ENCODE measurements around the gene TMEM167A. TPM values are rescaled to one million over a fixed set of nuclear protein-coding genes. Genes with fewer than 3 reads are reported as not detected.

TMEM167A gene
- total RNA-seq, 8 experiments from 2014 or later: 48.7 to 109 (median 77.8) TPM

DNA sequence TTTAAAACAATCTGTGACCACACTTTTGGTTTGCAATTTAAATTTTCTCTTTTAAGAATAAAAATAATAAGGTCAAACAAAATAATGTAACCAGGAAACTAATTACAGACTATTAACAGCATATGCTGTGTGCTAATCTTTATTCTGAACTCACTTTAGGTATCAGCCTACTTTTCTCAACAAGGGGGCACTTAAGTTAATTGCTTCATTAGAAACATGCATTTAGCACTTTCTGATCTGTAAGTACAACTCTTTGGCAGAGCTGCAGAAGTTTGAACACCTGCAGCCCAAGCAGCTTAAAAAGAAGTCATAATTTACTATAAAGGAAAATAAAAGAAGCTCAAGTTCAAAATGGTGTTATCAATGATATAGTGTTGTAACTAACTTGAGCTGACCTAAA, 21.8 kb upstream of the TMEM167A start:
- H3K4me1 ChIP-seq (replicated peaks in 1 of 2): no peaks in the 10 kb centered on the region
- in situ Hi-C loops (cut with MboI; ENCODE audit: low pct_unique_long_range_greater_than_20kb in 2 of 9, low sequenced_read_pairs in 9 of 9, unreplicated experiment in 9 of 9): no loop called here
- no peak overlapping the region for H3K4me3 ChIP-seq
- no peak overlapping the region for H3K27ac ChIP-seq
- no peak for ATAC-seq (replicated peaks in 6 of 8)

DNA sequence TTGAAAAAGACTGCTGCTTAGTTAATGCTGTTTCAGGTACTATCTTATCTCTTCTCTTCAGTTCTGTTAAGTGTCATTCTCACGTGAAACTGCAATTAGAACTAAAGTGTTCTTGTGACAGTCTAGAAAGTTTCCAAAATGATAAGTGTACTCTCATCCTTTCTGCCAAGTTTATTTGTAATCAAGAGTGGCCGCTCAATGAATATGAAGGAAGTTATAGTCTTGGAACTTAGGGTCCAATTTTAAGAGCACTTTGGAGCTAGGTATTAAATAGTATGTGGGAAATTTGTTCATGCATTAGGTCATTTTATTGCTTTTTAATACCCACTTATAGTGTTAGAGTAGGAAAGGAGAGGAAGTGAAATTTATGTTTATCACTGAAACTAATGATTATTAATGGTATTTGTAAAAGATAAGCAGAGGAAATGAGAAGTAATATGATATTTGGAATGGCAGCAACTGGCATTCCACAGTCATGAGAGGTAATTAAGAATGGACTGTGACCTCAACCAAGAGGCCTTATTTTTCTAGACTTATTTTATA, 20.6 kb upstream of the TMEM167A start:
- in situ Hi-C loops (cut with MboI; ENCODE audit: low pct_unique_long_range_greater_than_20kb in 2 of 9, low sequenced_read_pairs in 9 of 9, unreplicated experiment in 9 of 9): no loop called here
- Histone ChIP-seq H3K4me1 (replicated peaks in 1 of 2) (no peaks in the 10 kb centered on the region), H3K4me3 (no peak overlapping the region), H3K27ac (no peak overlapping the region)
- 85 to 100% (median 100%) methylated on average over 1 to 2 of the region's 2 CpGs; no CpG with 5 or more reads in 1 of the 10 experiments for whole genome bisulfite sequencing, 10 experiments
- ATAC-seq (replicated peaks in 6 of 8): no peak

DNA sequence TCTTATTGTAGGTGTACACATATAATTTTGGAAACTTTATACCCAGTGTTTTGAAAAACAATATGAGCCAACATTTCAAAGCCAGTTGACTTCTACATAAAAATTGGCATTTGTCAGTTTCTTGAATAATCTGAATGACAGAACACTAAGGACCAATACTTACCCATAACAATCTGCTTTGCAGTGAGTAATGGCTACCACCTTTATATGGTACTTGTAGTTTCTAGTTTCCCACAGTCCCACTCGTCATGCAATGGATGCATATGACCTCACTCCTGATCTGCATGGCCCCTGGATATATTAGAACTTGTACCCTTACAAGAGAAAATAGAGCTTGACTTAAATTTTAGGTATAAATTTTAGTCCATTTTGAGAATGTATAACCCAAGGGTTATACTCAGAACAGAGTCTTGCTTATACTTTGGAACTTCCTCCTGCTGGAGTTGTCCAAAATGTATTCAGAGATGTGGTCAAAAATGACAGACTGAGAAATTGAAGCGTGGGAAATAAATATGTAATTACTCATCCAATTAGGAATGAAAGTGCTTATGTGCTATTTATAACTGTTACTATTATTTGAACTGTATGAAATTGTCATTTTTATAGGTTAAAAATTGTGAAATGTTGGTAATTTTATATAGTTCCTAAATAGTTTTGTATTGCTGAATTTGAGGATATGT, 19.6 kb upstream of the TMEM167A start:
- no peak overlapping the region for H3K4me3 ChIP-seq
- in situ Hi-C loops (cut with MboI; ENCODE audit: low pct_unique_long_range_greater_than_20kb in 2 of 9, low sequenced_read_pairs in 9 of 9, unreplicated experiment in 9 of 9): no loop called here
- 14 to 100% (median 79%) methylated on average over 1 to 2 of the region's 2 CpGs; no CpG with 5 or more reads in 2 of the 10 experiments for WGBS, 10 experiments
- ATAC-seq (replicated peaks in 6 of 8): no peak
- no peak overlapping the region for H3K27ac ChIP-seq
- H3K4me1 ChIP-seq (replicated peaks in 1 of 2): no peaks in the 10 kb centered on the region

DNA sequence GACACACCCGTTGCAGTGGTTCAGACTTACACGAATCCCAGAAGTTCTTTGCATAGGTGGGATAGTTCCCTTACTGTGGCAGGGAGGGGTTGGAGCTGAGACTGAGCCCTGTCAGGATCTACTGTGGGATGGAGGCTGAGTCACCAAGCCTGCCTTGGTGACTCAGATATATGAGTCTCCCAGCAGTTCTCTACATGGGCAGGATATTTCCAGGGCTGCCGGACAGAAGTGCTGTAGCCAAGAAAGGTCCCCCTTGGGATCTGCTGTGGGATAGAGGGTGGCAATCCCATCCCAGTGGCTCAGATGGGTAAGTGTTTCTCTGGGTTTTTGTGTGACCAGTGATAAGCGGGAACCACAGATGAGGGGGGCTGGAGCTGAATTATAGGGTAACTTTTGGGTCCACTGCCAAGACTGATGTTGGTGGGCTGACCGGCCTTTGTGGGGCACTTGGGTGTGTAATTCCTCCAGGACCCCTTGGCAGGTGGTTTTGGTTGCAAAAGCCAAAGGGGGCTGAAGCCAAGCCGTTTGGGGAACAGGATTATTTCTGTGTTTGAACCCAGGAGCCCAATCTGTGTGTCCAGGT, 18.9 kb upstream of the TMEM167A start:
- Histone ChIP-seq H3K4me1 (replicated peaks in 1 of 2) (no peaks in the 10 kb centered on the region), H3K4me3 (no peak overlapping the region), H3K27ac (no peak overlapping the region)
- in situ Hi-C loops (cut with MboI; ENCODE audit: low pct_unique_long_range_greater_than_20kb in 2 of 9, low sequenced_read_pairs in 9 of 9, unreplicated experiment in 9 of 9): no loop called here
- ATAC-seq (replicated peaks in 6 of 8): peak; percentile 41 to 100 (median 89)
- 0 to 100% (median 71%) methylated on average over 1 to 4 of the region's 6 CpGs; no CpG with 5 or more reads in 4 of the 10 experiments for WGBS, 10 experiments

DNA sequence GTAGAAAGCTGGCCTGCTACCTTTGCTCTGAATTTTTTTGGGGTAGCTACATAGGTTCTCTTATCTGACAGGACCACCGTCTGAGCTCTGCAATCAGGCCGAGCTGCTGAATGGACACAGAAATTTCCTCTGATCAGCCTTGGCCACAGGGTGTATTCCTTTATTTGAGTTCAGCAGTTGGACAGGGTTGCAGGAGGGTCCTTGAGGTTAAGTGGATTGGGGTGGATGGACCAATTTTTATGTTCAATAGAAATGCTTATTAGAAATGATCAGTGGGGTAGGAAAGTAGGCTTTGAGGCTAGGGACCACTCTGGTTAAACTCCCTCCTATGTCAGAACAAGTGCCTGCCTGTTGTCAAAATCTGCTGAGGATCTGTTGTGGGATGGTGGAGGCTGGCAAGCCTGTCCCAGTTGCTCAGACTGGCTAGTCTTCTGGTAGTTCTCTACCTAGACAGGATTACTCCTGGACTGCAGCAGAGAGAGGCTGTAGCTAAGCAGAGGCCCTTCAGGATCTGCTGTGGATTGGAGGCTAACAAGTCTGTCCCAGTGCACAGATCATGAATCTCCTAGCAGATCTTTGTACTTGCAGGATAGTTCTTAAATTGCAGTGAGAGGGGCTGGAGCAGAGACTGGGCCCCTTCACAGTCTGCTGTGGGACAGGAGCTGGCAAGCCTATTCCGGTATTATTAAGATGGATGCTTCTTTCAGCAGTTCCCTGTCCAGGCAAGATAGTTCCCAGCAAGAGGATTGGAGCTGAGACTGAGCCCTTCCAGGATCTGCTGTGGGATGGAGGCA, 18.2 kb upstream of the TMEM167A start:
- no peak overlapping the region for H3K27ac ChIP-seq
- no peak overlapping the region for H3K4me3 ChIP-seq
- ATAC-seq (replicated peaks in 6 of 8): peak in 4 of 8 experiments; percentile 17 to 57 (median 39)
- WGBS, 10 experiments: 80 to 100% (median 94%) methylated on average over 1 to 3 of the region's 3 CpGs; no CpG with 5 or more reads in 5 of the 10 experiments
- no peaks in the 10 kb centered on the region for H3K4me1 ChIP-seq (replicated peaks in 1 of 2)
- in situ Hi-C loops (cut with MboI; ENCODE audit: low pct_unique_long_range_greater_than_20kb in 2 of 9, low sequenced_read_pairs in 9 of 9, unreplicated experiment in 9 of 9): no loop called here

DNA sequence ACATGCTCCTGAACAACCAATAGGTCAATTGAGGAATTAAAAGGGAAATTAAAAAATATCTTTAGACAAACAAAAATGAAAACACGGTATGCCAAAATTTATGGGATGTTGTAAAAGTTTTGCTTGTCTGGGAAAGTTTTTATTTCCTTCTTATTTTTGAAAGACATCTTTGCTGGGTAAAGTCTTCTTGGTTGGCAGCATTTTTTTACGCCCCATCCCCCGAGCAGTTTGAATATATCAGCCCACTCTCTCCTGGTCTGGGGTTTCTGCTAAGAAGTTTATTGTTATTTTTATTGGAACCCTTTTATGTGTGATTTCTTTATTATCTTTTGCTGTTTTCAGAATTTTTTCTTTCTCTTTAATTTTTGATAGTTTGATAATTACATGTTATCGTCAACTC, 16.5 kb upstream of the TMEM167A start:
- no peak for ATAC-seq (replicated peaks in 6 of 8)
- H3K4me1 ChIP-seq (replicated peaks in 1 of 2): no peaks in the 10 kb centered on the region
- WGBS, 10 experiments: 80 to 100% (median 95%) methylated on average over 3 to 4 of the region's 4 CpGs
- H3K27ac ChIP-seq: no peak overlapping the region
- in situ Hi-C loops (cut with MboI; ENCODE audit: low pct_unique_long_range_greater_than_20kb in 2 of 9, low sequenced_read_pairs in 9 of 9, unreplicated experiment in 9 of 9): no loop called here
- no peak overlapping the region for H3K4me3 ChIP-seq

DNA sequence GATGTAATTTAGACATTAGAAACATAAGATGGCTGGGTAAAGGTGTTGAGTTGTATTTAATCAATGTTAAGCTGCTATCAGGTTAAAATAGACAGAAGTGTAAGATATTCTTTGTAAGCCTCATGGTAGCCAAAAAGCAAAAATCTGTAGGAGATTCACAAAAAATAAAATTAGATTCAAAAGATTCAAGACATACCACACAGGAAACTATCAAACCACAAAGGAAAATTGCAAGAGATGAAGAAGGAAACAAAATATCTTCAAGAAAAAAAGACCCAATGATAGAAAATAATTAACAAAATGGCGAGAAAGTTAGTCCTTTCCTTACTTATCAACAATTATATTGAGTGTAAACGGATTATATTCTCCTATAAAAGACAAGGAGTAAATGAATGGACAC, 15.4 kb upstream of the TMEM167A start:
- H3K4me1 ChIP-seq (replicated peaks in 1 of 2): no peaks in the 10 kb centered on the region
- WGBS, 10 experiments: 58 to 100% (median 91%) methylated on average over 1 to 2 of the region's 2 CpGs; no CpG with 5 or more reads in 1 of the 10 experiments
- in situ Hi-C loops (cut with MboI; ENCODE audit: low pct_unique_long_range_greater_than_20kb in 2 of 9, low sequenced_read_pairs in 9 of 9, unreplicated experiment in 9 of 9): no loop called here

DNA sequence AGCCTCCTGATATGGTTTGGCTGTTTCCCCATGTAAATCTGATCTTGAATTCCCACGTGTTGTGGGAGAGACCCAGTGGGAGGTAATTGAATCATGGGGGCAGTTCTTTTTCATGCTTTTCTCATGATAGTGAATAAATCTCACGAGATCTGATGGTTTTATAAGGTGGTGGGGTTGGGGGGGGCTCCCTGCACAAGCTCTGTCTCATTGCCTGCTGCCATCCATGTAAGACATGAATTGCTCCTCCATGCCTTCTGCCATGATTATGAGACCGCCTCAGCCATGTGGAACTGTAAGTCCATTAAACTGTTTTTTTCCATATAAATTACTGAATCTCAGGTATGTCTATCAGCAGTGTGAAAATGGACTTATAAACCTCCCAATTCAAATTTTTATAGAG, 13.0 kb upstream of the TMEM167A start:
- H3K27ac ChIP-seq: no peak overlapping the region
- no peaks in the 10 kb centered on the region for H3K4me1 ChIP-seq (replicated peaks in 1 of 2)
- no peak for ATAC-seq (replicated peaks in 6 of 8)
- WGBS, 10 experiments: 40 to 100% (median 65%) methylated on average over 1 to 3 of the region's 3 CpGs; no CpG with 5 or more reads in 3 of the 10 experiments
- in situ Hi-C loops (cut with MboI; ENCODE audit: low pct_unique_long_range_greater_than_20kb in 2 of 9, low sequenced_read_pairs in 9 of 9, unreplicated experiment in 9 of 9): no loop called here
- H3K4me3 ChIP-seq: no peak overlapping the region

More for the DNA sequence above, 15.4 kb upstream of the TMEM167A start:
- Histone ChIP-seq H3K27ac (no peak overlapping the region), H3K4me3 (no peak overlapping the region)
- ATAC-seq (replicated peaks in 6 of 8): no peak

DNA sequence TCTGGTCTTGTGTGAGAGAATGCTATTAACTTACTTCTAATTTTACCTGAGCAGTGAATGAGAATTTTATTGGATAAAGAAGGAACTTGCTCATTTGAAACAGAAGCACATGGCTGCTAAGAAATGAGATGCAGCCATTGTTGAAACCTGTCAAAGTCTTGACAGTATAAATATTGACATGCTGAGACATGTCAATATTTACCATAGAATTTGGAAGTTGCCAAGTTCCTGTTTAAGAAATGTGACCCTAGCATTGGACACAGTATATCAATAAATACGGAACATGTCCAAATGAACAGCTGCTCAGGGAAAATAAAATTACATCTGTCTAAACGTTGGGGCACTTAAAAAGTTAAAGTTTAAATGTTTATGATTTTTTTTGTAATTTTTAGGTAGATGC, 7.9 kb upstream of the TMEM167A start:
- H3K4me1 ChIP-seq (replicated peaks in 1 of 2): no peaks in the 10 kb centered on the region
- in situ Hi-C loops (cut with MboI; ENCODE audit: low pct_unique_long_range_greater_than_20kb in 2 of 9, low sequenced_read_pairs in 9 of 9, unreplicated experiment in 9 of 9): no loop called here
- no peak overlapping the region for H3K4me3 ChIP-seq
- H3K27ac ChIP-seq: no peak overlapping the region
- ATAC-seq (replicated peaks in 6 of 8): peak in 1 of 8 experiments; percentile 34
- WGBS, 10 experiments: 50 to 92% (median 71%) methylated on average over 2 of the region's 2 CpGs; no CpG with 5 or more reads in 2 of the 10 experiments

DNA sequence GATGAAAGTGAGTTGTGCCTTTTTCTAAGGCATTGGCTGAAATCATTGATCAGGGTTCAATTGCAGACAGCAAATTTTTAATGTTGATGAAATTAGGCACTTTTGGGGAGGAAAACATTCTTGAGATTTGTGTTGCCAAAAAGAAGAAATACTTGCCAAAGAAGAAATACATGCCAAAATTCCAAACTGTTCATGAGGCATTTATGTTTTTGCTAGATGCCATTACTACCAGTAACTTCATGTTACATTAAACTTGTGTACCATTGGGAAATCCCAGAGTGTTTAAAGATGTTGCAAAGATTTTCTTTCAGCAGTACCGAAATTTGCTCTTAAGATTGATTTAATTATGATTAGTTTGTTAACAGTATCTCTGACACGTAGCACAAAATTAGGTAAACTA, 7.1 kb upstream of the TMEM167A start:
- 40 to 100% (median 87%) methylated on average over 1 to 2 of the region's 2 CpGs for WGBS, 10 experiments
- in situ Hi-C loops (cut with MboI; ENCODE audit: low pct_unique_long_range_greater_than_20kb in 2 of 9, low sequenced_read_pairs in 9 of 9, unreplicated experiment in 9 of 9): no loop called here

DNA sequence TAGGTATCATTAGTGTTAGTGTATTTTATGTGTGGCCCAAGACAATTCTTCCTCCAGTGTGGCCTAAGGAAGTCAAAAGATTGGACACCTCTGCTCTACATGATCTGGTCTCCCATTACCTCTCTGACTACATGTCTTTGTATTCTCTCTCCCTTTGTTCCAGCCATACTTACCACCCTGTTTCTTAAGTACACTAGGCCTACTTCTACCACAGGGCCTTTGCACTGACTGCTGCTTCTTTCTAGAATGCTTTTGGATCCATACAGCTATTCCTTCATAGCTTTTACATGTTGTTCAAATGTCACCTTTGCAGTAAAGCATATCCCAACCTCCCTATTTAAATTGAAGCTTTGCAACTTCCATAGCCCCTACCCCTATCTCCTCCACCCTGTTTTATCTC, 5.6 kb upstream of the TMEM167A start:
- no peak for ATAC-seq (replicated peaks in 6 of 8)
- in situ Hi-C loops (cut with MboI; ENCODE audit: low pct_unique_long_range_greater_than_20kb in 2 of 9, low sequenced_read_pairs in 9 of 9, unreplicated experiment in 9 of 9): no loop called here

More for the DNA sequence above, 7.1 kb upstream of the TMEM167A start:
- Histone ChIP-seq H3K4me1 (replicated peaks in 1 of 2) (no peaks in the 10 kb centered on the region), H3K4me3 (no peak overlapping the region), H3K27ac (no peak overlapping the region)
- no peak for ATAC-seq (replicated peaks in 6 of 8)

DNA sequence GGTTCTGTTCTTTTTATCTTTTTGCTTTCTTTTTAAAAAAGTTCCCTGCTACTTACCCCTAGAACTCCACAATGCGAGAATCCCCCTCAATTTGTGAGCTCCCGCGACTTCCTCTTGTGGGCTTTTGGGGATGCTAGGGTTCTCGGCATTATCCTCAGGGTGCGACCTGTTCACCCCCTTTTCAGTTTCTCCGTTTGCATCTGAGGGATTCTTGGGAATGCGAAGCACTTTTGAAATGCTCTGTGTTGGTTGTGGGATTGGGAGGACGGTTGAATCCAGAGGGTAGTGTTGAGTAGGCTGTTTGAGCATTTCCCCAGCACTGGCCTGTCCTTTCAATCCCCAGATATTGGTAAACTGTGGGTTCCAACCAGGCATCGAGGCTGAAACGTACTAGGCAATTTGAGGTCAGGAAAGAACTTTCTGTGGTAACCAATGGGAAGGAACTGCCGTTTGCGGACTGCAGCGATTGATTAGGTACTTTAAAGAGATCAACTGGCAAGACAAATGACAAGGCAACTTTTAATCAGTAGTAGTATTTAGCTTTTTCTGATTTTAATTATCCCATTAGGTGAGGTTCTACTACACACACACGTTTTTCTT, 568 bp upstream of the TMEM167A start:
- in situ Hi-C loops (cut with MboI; ENCODE audit: low pct_unique_long_range_greater_than_20kb in 2 of 9, low sequenced_read_pairs in 9 of 9, unreplicated experiment in 9 of 9): no loop called here
- peaks cover 0 to 16% of the 10 kb centered on the region in 2 donors for H3K4me1 ChIP-seq (replicated peaks in 1 of 2)
- ATAC-seq (replicated peaks in 6 of 8): peak in 7 of 8 experiments; percentile 1 to 12 (median 4)
- peak overlapping the region; percentile 69 to 99 (median 86) for H3K4me3 ChIP-seq
- peak overlapping the region; percentile 71 to 81 for H3K27ac ChIP-seq
- WGBS, 10 experiments: 0 to 13% (median 5%) methylated on average over 1 to 14 of the region's 14 CpGs; no CpG with 5 or more reads in 1 of the 10 experiments

More for the DNA sequence above, 5.6 kb upstream of the TMEM167A start:
- no peak overlapping the region for H3K4me3 ChIP-seq
- H3K27ac ChIP-seq: no peak overlapping the region
- H3K4me1 ChIP-seq (replicated peaks in 1 of 2): peaks cover 0 to 9% of the 10 kb centered on the region in 2 donors

DNA sequence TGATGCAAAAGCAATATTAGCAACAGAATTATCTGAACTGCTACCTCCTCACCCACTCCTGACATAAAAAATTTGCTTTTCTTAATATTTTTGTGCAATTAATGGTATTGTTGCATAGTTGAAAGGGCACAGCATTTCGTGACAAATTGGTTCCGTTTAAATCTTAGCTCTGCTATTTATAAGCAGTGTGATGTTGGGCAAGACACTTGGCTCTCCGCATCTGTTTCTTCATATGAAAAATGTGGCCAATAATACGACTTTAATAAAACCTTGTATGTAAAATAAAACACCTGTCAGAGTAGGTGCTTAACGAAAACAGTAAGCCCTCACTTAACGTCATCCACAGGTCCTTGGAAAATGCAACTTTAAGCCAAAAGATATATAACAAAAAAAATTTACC, 4.2 kb downstream of the TMEM167A start:
- no peak for ATAC-seq (replicated peaks in 6 of 8)
- Histone ChIP-seq H3K4me1 (replicated peaks in 1 of 2) (peaks cover 0 to 13% of the 10 kb centered on the region in 2 donors), H3K4me3 (no peak overlapping the region), H3K27ac (no peak overlapping the region)
- 11 to 98% (median 90%) methylated on average over 2 to 6 of the region's 6 CpGs; no CpG with 5 or more reads in 1 of the 10 experiments for WGBS, 10 experiments
- in situ Hi-C loops (cut with MboI; ENCODE audit: low pct_unique_long_range_greater_than_20kb in 2 of 9, low sequenced_read_pairs in 9 of 9, unreplicated experiment in 9 of 9): no loop called here

Data from motor neuron (in vitro differentiated cells).